Measurements from ENCODE around the gene GMPPB.

Gene GMPPB

DNA sequence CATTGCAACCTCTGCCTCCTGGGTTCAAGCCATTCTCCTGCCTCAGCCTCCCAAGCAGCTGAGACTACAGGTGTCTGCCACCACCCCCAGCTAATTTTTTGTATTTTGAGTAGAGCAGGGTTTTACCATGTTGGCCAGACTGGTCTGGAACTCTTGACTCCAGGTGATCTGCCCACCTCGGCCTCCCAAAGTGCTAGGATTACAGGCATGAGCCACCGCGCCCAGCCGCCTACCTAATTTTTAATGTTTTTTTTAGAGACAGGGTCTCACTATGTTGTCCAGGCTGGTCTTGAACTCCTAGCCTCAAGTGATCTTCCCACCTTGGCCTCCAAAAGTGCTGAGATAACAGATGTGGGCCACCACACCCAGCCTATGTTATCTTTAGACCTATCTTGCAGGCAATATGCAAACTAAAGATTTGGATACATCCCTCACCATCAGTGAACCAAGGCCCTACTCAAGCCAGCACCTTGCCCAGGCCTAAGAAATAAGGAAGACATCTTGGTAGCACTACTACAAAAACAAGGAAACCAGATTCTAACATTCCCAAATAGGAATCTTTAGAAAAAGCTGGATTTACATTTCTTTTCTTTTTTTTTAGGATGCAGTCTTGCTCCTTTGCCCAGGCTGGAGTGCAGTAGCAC lies 6.3 kb upstream of the GMPPB start:
- H3K4me3 ChIP-seq (replicated peaks; ENCODE audit: low read depth, low read length), result no peak overlapping the region
- no peak for DNase-seq (ENCODE audit: low read depth)
- TF ChIP-seq, protein P1, sequence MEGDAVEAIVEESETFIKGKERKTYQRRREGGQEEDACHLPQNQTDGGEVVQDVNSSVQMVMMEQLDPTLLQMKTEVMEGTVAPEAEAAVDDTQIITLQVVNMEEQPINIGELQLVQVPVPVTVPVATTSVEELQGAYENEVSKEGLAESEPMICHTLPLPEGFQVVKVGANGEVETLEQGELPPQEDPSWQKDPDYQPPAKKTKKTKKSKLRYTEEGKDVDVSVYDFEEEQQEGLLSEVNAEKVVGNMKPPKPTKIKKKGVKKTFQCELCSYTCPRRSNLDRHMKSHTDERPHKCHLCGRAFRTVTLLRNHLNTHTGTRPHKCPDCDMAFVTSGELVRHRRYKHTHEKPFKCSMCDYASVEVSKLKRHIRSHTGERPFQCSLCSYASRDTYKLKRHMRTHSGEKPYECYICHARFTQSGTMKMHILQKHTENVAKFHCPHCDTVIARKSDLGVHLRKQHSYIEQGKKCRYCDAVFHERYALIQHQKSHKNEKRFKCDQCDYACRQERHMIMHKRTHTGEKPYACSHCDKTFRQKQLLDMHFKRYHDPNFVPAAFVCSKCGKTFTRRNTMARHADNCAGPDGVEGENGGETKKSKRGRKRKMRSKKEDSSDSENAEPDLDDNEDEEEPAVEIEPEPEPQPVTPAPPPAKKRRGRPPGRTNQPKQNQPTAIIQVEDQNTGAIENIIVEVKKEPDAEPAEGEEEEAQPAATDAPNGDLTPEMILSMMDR (IDR thresholded peaks at IDR 0.05; ENCODE audit: low read length, missing control alignments), result no peak

DNA sequence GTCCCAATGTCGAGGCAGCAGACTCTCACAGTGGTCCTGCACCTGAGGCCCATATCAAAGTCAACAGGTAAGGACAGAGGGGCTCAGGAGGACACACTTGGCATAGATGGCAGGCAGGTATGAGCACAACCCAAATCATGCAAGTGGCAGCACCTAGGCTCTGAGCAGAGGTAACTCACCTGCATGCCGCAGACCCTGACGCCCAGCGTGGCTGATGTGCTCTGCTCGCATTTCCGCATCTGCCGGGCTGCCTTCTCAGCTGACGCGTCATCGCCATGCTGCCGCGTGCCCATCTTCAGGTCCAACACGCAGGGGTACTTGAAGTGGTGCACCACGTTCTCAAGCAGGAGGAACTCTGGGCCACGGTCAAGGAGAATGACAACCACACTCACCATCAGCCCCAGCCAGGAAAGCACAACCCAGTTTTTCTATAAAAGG lies 4.2 kb upstream of the GMPPB start:
- H3K4me3 ChIP-seq (replicated peaks; ENCODE audit: low read depth, low read length), result no peak overlapping the region
- TF ChIP-seq, protein P1 (IDR thresholded peaks at IDR 0.05; ENCODE audit: low read length, missing control alignments), result no peak
- no peak for DNase-seq (ENCODE audit: low read depth)

DNA sequence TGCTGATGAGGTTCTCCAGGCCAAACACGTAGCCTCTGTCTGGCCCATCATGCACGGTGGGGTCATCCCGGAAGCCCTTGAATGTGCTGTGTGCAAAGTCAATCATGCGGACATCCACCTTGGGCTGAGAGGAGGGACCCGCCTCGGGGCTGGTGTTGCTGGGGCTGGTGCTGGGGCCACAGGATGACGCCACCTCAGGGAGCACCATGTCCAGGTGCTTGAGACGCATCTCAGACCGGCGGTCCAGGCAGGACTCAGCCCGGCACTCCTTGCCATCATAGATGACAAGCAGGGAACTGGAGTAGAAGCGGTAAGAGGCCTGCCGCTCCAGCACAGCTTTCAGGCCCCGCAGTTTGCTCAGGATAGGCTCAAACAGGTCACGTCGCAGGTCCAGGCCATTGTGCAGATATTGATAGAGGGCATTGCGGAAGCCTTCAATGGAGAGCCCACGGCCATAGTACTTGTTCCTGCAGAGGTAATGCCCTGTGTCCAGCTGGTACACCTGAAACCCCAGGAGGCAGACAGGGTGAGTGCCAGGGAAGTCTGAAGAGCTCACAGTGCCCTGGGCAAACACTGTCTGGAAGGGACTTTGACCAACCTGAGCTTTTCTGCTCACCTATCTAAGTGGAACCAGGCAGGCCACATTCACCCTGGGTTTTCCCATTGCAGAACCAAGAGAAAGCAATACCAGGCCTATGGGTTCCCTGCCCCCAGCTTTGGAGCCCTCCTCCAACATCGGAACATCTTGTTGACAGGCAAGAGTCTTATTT lies 3.6 kb upstream of the GMPPB start:
- DNase-seq (ENCODE audit: low read depth), result no peak
- TF ChIP-seq, protein P1 (IDR thresholded peaks at IDR 0.05; ENCODE audit: low read length, missing control alignments), result no peak
- no peak overlapping the region for H3K4me3 ChIP-seq (replicated peaks; ENCODE audit: low read depth, low read length)

DNA sequence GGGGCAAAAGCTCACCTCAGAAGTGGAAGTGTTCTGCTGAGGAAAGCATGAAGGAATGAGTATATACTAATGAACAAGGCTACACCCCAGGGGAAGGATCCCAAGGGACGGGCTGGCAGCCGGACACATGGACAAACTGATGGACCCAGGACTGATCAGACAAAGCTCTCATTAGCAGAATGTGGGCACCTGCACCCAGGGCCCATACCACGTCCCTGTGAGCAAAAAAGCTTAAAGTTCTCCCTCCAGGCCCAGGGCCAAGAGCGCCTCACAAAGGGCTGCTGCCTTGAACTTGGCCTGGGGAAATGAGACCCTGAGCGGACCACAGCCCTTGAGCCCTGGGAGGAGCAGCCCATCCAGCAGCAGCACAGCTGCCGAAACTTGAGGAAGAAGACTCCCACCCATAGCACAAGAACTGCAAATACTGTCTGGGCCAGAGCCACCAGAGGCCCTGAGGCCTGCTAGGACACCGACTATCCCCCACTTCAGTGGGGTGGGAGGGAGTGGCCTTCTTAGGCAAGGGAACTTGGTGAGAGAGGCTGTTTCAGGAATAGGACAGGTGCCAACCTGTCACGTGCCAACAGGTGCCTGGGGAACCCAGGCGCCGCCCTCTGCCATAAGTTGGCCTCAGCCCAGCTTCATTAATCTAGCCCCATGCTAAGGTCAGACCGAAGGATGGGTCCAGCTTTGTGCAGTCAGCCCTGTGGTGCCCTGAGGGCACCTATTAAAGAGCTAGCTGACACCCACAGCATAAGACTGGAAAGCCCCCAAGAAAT lies 2.3 kb upstream of the GMPPB start:
- no peak overlapping the region for H3K4me3 ChIP-seq (replicated peaks; ENCODE audit: low read depth, low read length)
- DNase-seq (ENCODE audit: low read depth), result no peak
- TF ChIP-seq, protein P1 (IDR thresholded peaks at IDR 0.05; ENCODE audit: low read length, missing control alignments), result no peak

DNA sequence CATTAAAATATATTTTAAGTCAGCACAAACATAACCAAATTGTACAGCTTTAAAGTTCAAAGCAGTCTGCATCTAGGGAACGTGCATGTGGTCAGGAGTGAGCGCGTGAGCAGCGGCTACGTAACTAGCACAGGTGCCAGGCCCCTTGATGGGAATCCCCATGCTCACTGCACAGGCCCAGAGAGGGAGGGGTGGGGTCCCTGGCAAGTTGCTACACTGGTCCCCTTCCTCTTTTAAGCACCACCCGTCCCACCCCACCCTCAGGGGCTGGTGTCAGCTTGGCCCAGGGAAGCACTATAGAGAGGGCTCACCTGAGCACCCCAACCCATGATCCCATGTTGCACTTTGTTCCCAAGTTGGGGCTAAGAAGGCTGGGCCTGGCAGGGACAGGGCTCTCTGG lies 835 bp upstream of the GMPPB start:
- DNase-seq (ENCODE audit: low read depth), result no peak
- TF ChIP-seq, protein P1 (IDR thresholded peaks at IDR 0.05; ENCODE audit: low read length, missing control alignments), result no peak
- H3K4me3 ChIP-seq (replicated peaks; ENCODE audit: low read depth, low read length), result peak overlapping the region; percentile 61

DNA sequence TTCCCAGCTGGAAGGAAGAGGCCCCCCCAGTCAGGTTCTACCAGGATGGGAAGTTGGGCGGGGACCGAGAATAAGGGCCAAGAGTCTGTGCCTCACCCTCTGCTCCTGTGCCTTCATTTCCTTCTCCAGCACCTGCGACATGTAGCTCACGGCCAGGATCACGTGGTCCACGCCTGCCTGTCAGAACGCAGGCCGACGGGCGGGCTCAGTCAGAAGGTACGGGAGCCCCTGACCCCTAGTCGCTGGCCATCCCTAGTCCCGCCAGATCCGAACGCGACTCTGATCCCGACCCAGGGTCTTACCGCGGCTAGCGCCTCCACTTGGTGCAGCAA lies 489 bp downstream of the GMPPB start:
- H3K4me3 ChIP-seq (replicated peaks; ENCODE audit: low read depth, low read length), result peak overlapping the region; percentile 99
- peak; percentile 33 for DNase-seq (ENCODE audit: low read depth)
- TF ChIP-seq, protein P1 (IDR thresholded peaks at IDR 0.05; ENCODE audit: low read length, missing control alignments), result no peak
